HepG2 (cell line): ENCODE measurements around the gene ZNF174. TPM values are rescaled to one million over a fixed set of nuclear protein-coding genes. Genes with fewer than 3 reads are reported as not detected.

Source experiments
- ATF7-NPFF ChIP-seq: sonication (generic); formaldehyde crosslinking; IDR thresholded peaks from 2 replicates; pipeline ENCODE4 v1.8.1; 2023; ENCODE audit warnings: mild to moderate bottlenecking, low read depth, missing genetic modification reagents, moderate library complexity
- HDAC6 ChIP-seq: fragments of 200-600 bp; sonication (generic); IDR thresholded peaks from 2 replicates; pipeline ENCODE4 v1.7.0; 2017; ENCODE audit warnings: mild to moderate bottlenecking, antibody characterized with exemption, low read length, low read depth
- MTERF4 ChIP-seq: sonication (generic); formaldehyde crosslinking; IDR thresholded peaks from 2 replicates; pipeline ENCODE4 v1.8.0; 2023; ENCODE audit warnings: mild to moderate bottlenecking, missing genetic modification reagents
- PAF1 ChIP-seq: IDR thresholded peaks from 2 replicates; pipeline ENCODE4 v1.6.1; 2016; ENCODE audit warnings: missing genetic modification reagents, missing compliant biosample characterization
- PRDM4 ChIP-seq: sonication (generic); formaldehyde crosslinking; IDR thresholded peaks from 2 replicates; pipeline ENCODE4 v1.9.0; 2021; ENCODE audit warnings: missing genetic modification reagents, borderline replicate concordance
- PRMT3 ChIP-seq: sonication (generic); formaldehyde crosslinking; IDR thresholded peaks from 2 replicates; pipeline ENCODE4 v1.8.1; 2022; ENCODE audit warnings: low read depth, mild to moderate bottlenecking, moderate library complexity, missing genetic modification reagents, borderline replicate concordance
- REXO4 ChIP-seq: sonication (generic); formaldehyde crosslinking; IDR thresholded peaks from 2 replicates; pipeline ENCODE4 v1.8.0; 2022; ENCODE audit warnings: missing genetic modification reagents, mild to moderate bottlenecking, borderline replicate concordance
- SALL2 ChIP-seq: sonication (generic); formaldehyde crosslinking; IDR thresholded peaks from 2 replicates; pipeline ENCODE4 v1.8.1; 2023; ENCODE audit warnings: mild to moderate bottlenecking, missing genetic modification reagents, inconsistent platforms
- USF2 ChIP-seq, 2 experiments: sonication (generic) in 1 of 2; formaldehyde crosslinking in 1 of 2; IDR thresholded peaks; 2 replicates each; pipeline versions ENCODE4 v1.5.1 to v1.6.1; 2011 to 2020; ENCODE audit warnings: borderline replicate concordance in 1 of 2, low read depth in 1 of 2, low read length in 1 of 2, mild to moderate bottlenecking in 1 of 2, missing genetic modification reagents in 1 of 2, moderate library complexity in 1 of 2
- XRCC5 ChIP-seq: fragments of 200-400 bp; formaldehyde crosslinking; optimal IDR thresholded peaks from 2 replicates; pipeline ENCODE3; 2017; ENCODE audit warnings: mild to moderate bottlenecking, low read length
- ZBTB2 ChIP-seq: sonication (generic); formaldehyde crosslinking; IDR thresholded peaks from 2 replicates; pipeline ENCODE4 v1.8.0; 2022; ENCODE audit warnings: low read depth, missing genetic modification reagents
- ZFP41 ChIP-seq: sonication (generic); formaldehyde crosslinking; IDR thresholded peaks from 2 replicates; pipeline ENCODE4 v1.4.0; 2020; ENCODE audit warnings: mild to moderate bottlenecking, missing genetic modification reagents, borderline replicate concordance
- ZHX1 ChIP-seq: sonication (generic); formaldehyde crosslinking; IDR thresholded peaks from 2 replicates; pipeline ENCODE4 v1.8.1; 2022; ENCODE audit warnings: low read depth, mild to moderate bottlenecking, missing genetic modification reagents
- ZNF12 ChIP-seq: sonication (generic); formaldehyde crosslinking; IDR thresholded peaks from 2 replicates; pipeline ENCODE4 v1.5.0; 2020; ENCODE audit warnings: missing genetic modification reagents
- ZNF225 ChIP-seq: sonication (generic); formaldehyde crosslinking; IDR thresholded peaks from 2 replicates; pipeline ENCODE4 v1.4.0; 2020; ENCODE audit warnings: mild to moderate bottlenecking, missing genetic modification reagents
- ZNF34 ChIP-seq: sonication (generic); formaldehyde crosslinking; IDR thresholded peaks from 2 replicates; pipeline ENCODE4 v1.4.0; 2020; ENCODE audit warnings: mild to moderate bottlenecking, missing genetic modification reagents, borderline replicate concordance
- ZNF713 ChIP-seq: sonication (generic); formaldehyde crosslinking; IDR thresholded peaks from 2 replicates; pipeline ENCODE4 v1.4.0; 2020; ENCODE audit warnings: mild to moderate bottlenecking, missing genetic modification reagents
- polyA plus RNA-seq, 8 experiments: library from polyadenylated mRNA; depleted of rRNA in 3 of 8; stranded (reverse) in 7 of 8; unstranded in 1 of 8; fragments of >200 nt; fragmentation: Illumina TruSeq in 4 of 8; extraction: Trizol in 4 of 8; gene quantifications; 2 replicates each; pipeline versions ENCODE4 v1.2.1 to v1.2.3, GENCODE V29; 2011 to 2016; ENCODE audit warnings: low read depth in 4 of 8, missing spikeins in 1 of 8, mixed read lengths in 1 of 8; ENCODE audit not compliant: insufficient read depth in 1 of 8
- total RNA-seq, 5 experiments: library from RNA; depleted of rRNA; stranded (reverse); fragments of >200 nt; fragmentation: Illumina TruSeq; extraction: Trizol; gene quantifications; 2 replicates each; pipeline ENCODE4 v1.2.3, GENCODE V29; 2016; ENCODE audit warnings: low read depth in 1 of 5

Gene ZNF174
- total and polyA plus RNA-seq, 2 of the 13 experiments (the other 11 are each of a cell fraction or from before 2014, with no cell fraction given) = 8.3 to 10.6 TPM

- no peak for TF ChIP-seq ZHX1 (CRISPR knock-in tag)
- TF ChIP-seq ZNF713 (CRISPR knock-in tag) = no peak
- TF ChIP-seq XRCC5 = no peak
- no peak for TF ChIP-seq PRMT3 (CRISPR knock-in tag)
- TF ChIP-seq MTERF4 (CRISPR knock-in tag) = no peak
- TF ChIP-seq SALL2 (CRISPR knock-in tag) = no peak
- no peak for TF ChIP-seq ATF7-NPFF (CRISPR knock-in tag)
- TF ChIP-seq USF2 (IDR thresholded peaks at IDR 0.05; ENCODE audit: low read depth, low read length) = no peak
- TF ChIP-seq USF2 (CRISPR knock-in tag; IDR thresholded peaks at IDR 0.05; ENCODE audit: borderline replicate concordance) = no peak
- TF ChIP-seq ZNF12 = no peak
- TF ChIP-seq PRDM4 (CRISPR knock-in tag) = no peak
- TF ChIP-seq PAF1 = no peak
- no peak for TF ChIP-seq HDAC6
- no peak for TF ChIP-seq ZBTB2
- no peak for TF ChIP-seq ZNF225 (CRISPR knock-in tag)
- no peak for TF ChIP-seq ZNF34 (CRISPR knock-in tag)
- no peak for TF ChIP-seq ZFP41
- no peak for TF ChIP-seq REXO4 (CRISPR knock-in tag)
Measured at GRCh38 chr16:3443108-3444031, 42.4 kb downstream of the ZNF174 start, which contains the start of the genes NAA60 and ZNF597 (continued).
